NCI-H2196 (cell line): ENCODE measurements around the gene PTPN23.

Source experiments
- DNase-seq: peaks from one replicate; lab custom pipeline; 2025; ENCODE audit not compliant: unreplicated experiment; lab: John Stamatoyannopoulos, UW

PTPN23 gene

DNA sequence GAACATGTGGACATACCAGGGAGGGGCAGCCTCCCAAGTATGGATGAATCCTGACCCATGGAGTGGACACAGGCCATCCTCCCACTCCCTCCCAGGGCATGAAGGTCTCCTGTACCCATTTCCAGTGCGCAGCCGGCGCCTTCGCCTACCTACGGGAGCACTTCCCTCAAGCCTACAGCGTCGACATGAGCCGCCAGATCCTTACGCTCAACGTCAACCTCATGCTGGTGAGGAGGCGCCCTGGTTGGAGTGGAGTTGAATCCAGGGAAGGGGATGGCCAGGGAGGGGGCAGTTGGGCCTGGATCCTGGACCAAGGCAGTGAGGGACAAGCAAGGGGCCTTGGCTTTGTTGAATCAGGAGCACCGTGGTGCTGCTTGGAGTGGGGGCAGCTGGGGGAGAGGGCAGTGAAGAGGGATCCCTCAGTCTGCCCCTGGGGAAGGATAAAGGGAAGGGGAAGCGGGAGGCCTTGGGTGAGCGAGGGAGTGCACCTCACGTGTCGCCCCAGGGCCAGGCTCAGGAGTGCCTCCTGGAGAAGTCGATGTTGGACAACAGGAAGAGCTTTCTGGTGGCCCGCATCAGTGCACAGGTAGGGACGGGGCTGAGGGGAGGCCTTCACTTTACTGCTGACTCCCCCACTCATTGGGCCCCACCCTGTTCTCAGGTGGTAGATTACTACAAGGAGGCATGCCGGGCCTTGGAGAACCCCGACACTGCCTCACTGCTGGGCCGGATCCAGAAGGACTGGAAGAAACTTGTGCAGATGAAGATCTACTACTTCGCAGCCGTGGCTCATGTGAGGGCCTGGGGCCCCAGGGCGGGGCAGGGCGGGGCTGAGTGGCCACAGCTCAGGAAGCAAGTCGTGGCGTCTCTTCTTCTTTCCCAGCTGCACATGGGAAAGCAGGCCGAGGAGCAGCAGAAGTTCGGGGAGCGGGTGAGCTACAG, 25.3 kb downstream of the PTPN23 start:
- DNase-seq: no peak

- DNase-seq: no peak
Observed at GRCh38 chr3:47406762-47407149, 25.9 kb downstream of the PTPN23 start.

DNA sequence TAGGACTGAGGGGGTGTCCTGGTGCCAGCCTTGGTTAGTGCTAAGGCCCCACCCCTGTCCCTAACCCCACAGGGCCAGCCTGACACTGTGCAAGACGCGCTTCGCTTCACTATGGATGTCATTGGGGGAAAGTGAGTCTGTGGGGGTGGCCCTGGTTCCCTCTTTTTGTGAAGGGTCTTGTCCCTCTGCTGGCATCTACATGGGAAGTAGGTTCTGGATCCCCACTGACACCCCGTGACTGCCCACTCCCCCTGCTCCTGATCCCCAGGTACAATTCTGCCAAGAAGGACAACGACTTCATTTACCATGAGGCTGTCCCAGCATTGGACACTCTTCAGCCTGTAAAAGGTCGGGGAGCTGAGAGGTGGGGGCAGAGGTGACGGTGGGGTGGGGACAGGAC, 26.4 kb downstream of the PTPN23 start:
- DNase-seq: no peak

DNA sequence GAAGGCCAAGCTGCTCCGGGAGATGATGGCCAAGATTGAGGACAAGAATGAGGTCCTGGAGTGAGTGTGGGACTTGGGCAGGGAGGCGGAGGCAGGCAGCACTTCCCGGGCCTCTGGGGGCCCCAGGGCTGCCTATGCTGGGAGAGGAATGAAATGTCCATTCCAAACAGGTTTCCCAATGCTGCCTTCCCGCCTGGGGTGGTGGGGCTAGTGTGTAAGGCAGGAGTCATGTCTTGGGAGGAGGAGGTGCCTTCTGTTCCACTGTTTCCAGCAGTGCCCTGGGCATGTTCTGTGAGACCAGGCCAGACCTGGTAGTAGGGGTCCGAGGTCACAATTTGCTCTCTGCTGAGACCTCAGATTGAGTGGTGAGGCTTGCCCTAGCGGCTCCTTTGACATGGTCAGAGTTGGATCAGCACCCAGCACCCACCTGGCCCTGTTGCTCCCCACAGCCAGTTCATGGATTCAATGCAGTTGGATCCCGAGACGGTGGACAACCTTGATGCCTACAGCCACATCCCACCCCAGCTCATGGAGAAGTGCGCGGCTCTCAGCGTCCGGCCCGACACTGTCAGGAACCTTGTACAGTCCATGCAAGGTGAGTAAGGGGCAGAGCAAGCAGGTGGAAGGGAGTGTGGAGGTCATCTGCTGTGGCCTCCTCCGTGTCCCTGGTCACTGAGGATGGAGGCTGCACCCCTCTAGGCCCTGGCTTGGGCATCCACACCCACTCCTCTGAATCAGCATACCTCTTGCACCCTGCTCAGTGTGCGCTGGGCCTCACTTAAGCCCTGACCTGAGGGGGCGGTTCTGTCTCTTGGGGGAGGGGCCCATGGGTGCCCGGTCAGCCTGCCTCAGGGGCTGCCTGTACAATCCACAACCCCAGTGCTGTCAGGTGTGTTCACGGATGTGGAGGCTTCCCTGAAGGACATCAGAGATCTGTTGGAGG, 27.3 kb downstream of the PTPN23 start:
- no peak for DNase-seq

- no peak for DNase-seq
Observed at GRCh38 chr3:47408839-47409229, 28.0 kb downstream of the PTPN23 start.

- no peak for DNase-seq
Observed at GRCh38 chr3:47409284-47409683, 28.5 kb downstream of the PTPN23 start.

GRCh38 chr3:47409688-47410416, 29.0 kb downstream of the PTPN23 start:
- no peak for DNase-seq

DNA sequence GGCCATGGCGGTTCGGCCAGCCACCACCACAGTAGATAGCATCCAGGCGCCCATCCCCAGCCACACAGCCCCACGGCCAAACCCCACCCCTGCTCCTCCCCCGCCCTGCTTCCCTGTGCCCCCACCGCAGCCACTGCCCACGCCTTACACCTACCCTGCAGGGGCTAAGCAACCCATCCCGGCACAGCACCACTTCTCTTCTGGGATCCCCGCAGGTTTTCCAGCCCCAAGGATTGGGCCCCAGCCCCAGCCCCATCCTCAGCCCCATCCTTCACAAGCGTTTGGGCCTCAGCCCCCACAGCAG, 29.5 kb downstream of the PTPN23 start:
- no peak for DNase-seq

GRCh38 chr3:47410801-47411646, 30.2 kb downstream of the PTPN23 start:
- no peak for DNase-seq

DNA sequence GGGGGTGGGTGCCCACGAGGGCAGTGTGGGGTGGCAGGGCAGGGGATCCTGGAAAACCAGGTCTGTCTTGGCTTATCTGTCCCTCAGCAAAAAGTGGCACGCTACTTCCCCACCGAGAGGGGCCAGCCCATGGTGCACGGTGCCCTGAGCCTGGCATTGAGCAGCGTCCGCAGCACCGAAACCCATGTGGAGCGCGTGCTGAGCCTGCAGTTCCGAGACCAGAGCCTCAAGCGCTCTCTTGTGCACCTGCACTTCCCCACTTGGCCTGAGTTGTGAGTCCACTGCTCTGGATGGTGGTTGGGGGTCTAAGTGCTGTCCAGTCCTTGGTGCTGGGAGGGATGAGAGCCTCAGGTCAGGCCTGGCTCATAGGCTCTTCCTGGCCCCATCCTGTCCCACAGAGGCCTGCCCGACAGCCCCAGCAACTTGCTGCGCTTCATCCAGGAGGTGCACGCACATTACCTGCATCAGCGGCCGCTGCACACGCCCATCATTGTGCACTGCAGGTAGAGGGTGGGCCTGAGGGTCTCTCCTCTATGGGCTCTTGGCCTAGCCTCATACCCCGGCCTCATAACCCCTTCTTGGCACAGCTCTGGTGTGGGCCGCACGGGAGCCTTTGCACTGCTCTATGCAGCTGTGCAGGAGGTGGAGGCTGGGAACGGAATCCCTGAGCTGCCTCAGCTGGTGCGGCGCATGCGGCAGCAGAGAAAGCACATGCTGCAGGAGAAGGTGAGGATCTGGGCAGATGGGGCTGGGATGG, 31.1 kb downstream of the PTPN23 start:
- DNase-seq: no peak

- no peak for DNase-seq
Observed at GRCh38 chr3:47412453-47412756, 31.6 kb downstream of the PTPN23 start.

DNA sequence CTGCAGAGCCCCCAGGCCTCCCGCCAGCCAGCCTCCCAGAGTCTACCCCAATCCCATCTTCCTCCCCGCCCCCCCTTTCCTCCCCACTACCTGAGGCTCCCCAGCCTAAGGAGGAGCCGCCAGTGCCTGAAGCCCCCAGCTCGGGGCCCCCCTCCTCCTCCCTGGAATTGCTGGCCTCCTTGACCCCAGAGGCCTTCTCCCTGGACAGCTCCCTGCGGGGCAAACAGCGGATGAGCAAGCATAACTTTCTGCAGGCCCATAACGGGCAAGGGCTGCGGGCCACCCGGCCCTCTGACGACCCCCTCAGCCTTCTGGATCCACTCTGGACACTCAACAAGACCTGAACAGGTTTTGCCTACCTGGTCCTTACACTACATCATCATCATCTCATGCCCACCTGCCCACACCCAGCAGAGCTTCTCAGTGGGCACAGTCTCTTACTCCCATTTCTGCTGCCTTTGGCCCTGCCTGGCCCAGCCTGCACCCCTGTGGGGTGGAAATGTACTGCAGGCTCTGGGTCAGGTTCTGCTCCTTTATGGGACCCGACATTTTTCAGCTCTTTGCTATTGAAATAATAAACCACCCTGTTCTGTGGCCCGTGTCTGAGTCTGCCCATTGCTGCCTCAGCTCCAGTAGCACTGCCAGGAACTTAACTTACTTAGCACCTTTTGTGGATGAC, 32.2 kb downstream of the PTPN23 start:
- no peak for DNase-seq

DNA sequence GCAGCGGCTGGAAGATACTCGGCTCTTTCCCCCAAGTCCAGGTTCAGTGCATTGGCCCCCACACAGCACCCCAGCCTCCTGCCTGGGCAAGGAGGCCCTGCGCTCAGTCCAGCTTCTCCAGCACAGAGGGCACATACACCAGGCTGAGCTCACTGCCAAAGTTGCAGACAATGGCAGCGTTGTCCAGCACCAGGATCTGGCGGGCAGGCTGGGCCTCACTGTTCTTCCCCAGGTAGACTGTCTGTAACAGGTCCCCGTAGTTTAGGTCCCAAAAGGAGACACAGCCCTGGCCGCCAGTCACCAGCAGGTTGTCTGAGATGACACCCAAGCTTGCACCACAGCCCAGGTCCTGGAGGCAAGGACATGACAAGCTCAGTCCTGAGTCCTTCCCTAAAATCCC, 32.9 kb downstream of the PTPN23 start:
- no peak for DNase-seq

DNA sequence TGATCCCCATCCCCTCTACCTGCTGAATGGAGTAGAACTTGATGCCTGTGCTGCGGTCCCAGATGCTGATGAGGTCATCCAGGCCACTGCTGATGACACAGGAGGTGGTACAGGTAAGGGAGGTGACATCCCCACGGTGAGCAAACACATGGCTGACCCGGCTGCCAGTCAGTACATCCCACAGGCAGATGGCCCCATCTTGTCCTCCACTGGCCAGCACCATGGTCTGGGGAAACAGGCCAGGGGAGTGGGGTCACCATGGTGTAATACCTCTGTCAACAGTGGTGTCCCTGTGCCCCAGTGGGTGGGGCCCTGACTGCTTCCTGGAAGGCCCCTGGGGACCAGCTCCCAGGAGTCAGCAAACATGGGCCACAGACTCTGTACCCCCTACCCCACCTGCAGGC, 33.3 kb downstream of the PTPN23 start:
- DNase-seq: no peak

- DNase-seq: no peak
Observed at GRCh38 chr3:47414666-47415587, 34.1 kb downstream of the PTPN23 start.

DNA sequence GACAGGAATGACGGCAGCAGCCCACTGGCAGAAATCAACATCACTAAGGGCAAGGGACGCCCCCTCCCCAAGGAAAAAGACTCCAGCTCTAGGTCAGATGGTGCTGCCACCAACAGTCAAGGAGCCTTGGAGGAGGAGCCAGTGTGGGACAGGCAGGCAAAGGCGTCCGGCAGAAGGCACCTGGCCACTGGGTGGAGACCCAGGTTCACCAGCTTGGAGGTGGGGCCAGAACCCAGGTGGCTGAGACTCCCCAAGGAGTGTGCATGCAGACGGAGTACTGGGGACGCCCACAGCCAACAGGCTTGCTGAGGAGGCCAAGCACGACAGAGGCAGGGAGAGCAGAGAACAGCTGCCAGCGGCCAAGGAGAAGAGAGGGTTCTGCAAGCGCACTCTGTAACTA, 35.2 kb downstream of the PTPN23 start:
- no peak for DNase-seq

DNA sequence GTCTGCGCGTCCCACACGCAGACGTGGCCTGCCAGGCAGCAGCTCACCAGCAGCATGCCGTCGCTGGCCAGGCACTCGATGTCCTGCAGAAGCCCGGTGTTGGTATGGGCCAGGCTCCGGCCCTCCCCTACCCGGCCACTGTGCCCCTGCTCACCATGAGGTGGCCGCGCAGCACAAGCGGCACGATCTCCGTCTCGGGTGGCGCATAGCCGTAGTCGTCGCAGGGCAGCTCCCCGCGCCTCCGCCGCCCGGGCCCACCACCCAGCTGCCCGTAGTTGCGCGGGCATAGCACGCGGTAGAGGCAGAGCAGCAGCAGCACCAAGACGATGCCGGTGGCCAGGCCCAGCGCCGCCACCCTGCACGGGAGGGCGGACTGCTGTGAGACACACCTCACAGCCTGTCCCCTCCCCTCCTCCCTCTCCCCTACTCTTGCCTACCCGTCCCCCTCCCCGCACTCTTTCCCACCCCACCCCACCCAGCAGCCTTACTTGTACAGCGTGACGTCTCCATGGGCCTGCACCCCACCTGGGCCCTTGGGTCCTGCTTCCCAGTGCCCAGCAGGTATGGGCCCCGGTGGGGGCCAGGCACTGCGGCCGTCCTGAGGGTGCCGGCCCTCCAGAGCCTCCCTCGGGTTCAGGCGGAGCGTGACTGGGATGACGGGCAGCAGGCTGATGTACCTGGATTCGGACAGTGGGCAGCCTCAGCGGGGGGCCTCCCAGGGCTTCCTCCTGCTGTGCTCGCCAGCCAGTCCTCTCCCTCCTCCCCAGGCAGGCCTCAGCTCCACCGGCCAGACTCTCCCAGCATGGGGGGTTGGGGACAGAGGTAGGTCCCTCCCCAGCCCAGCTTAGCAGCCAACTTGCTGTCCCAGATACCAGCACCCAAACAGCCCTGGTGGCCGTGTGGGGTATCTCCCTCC, 37.6 kb downstream of the PTPN23 start:
- DNase-seq: no peak
